Measurements from ENCODE around the gene DHX36.

The DHX36 gene, protein sequence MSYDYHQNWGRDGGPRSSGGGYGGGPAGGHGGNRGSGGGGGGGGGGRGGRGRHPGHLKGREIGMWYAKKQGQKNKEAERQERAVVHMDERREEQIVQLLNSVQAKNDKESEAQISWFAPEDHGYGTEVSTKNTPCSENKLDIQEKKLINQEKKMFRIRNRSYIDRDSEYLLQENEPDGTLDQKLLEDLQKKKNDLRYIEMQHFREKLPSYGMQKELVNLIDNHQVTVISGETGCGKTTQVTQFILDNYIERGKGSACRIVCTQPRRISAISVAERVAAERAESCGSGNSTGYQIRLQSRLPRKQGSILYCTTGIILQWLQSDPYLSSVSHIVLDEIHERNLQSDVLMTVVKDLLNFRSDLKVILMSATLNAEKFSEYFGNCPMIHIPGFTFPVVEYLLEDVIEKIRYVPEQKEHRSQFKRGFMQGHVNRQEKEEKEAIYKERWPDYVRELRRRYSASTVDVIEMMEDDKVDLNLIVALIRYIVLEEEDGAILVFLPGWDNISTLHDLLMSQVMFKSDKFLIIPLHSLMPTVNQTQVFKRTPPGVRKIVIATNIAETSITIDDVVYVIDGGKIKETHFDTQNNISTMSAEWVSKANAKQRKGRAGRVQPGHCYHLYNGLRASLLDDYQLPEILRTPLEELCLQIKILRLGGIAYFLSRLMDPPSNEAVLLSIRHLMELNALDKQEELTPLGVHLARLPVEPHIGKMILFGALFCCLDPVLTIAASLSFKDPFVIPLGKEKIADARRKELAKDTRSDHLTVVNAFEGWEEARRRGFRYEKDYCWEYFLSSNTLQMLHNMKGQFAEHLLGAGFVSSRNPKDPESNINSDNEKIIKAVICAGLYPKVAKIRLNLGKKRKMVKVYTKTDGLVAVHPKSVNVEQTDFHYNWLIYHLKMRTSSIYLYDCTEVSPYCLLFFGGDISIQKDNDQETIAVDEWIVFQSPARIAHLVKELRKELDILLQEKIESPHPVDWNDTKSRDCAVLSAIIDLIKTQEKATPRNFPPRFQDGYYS

DNA sequence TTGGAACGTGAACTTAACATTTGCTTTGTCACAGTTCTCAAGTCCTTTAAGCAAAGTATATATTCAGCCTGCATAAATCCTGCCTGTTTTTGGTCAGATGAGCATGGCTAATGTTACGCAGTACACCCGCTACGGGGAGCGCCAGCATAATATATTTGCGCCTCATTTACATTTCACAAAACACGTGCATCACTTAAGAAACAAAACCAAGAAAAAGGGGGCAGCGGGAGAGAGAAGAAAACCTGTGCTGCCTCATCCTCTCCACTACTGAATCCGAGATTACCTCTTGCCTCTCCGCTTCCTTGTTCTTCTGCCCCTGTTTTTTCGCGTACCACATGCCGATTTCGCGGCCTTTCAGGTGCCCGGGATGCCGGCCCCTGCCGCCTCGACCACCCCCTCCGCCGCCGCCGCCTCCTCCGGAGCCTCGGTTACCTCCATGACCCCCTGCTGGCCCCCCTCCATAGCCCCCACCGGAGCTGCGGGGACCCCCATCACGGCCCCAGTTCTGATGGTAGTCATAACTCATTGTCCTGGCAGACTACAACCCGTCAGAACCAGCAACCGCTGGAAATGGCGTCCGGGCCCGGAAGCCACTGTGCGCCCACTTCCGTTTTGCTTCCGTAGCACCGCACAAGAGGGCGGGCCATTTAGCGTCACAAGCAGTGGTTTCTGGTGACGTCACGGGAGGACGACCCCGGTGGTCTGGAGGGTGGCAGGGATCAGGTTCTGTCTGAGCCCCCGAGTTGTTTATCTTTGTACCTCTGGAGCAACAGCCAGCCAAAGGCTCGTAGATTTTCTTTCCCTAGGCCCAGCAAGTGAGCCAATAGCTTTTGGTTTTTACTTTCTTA, at the start of gene DHX36:
TSS of gene DHX36 (minus strand) at position 597 of the 848 bp plus-strand sequence. CDS start at position 526, 71 bp downstream.
- TF ChIP-seq, protein P1, sequence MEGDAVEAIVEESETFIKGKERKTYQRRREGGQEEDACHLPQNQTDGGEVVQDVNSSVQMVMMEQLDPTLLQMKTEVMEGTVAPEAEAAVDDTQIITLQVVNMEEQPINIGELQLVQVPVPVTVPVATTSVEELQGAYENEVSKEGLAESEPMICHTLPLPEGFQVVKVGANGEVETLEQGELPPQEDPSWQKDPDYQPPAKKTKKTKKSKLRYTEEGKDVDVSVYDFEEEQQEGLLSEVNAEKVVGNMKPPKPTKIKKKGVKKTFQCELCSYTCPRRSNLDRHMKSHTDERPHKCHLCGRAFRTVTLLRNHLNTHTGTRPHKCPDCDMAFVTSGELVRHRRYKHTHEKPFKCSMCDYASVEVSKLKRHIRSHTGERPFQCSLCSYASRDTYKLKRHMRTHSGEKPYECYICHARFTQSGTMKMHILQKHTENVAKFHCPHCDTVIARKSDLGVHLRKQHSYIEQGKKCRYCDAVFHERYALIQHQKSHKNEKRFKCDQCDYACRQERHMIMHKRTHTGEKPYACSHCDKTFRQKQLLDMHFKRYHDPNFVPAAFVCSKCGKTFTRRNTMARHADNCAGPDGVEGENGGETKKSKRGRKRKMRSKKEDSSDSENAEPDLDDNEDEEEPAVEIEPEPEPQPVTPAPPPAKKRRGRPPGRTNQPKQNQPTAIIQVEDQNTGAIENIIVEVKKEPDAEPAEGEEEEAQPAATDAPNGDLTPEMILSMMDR (IDR thresholded peaks at IDR 0.05; ENCODE audit: borderline replicate concordance, control extremely low read depth, extremely low read depth, insufficient read depth, missing control alignments) = no peak
- in situ Hi-C loops (cut with MboI; ENCODE audit: low sequenced_read_pairs, unreplicated experiment) = loop anchor here (25.0 kb wide), 1 partner anchor 1563 kb away; no protein-coding TSS in a partner anchor
- DNase-seq (ENCODE audit: low spot score) = peak; percentile 87

DNA sequence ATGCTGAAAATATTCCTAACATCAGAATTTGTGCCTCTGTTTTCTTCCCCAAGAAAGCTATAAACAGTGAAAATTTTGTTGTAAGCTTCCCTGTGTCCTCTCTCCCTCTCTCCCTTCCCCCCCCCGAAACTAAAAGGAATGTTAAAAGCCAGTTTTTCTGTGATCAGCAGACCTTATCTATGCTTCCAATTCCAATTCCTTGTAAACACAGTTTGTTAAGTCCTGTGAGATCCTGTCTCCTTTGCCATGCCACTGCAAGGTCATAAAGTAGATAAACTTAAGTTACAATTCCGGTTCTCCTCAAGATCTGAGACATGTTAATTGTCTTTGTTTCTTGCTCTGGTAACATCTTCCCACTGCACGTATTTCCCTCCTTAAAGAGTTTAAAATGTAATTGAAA, 42.9 kb upstream of the DHX36 start:
- no peak for DNase-seq (ENCODE audit: low spot score)
- in situ Hi-C loops (cut with MboI; ENCODE audit: low sequenced_read_pairs, unreplicated experiment) = no loop called here
- TF ChIP-seq, protein P1 (IDR thresholded peaks at IDR 0.05; ENCODE audit: borderline replicate concordance, control extremely low read depth, extremely low read depth, insufficient read depth, missing control alignments) = no peak

DNA sequence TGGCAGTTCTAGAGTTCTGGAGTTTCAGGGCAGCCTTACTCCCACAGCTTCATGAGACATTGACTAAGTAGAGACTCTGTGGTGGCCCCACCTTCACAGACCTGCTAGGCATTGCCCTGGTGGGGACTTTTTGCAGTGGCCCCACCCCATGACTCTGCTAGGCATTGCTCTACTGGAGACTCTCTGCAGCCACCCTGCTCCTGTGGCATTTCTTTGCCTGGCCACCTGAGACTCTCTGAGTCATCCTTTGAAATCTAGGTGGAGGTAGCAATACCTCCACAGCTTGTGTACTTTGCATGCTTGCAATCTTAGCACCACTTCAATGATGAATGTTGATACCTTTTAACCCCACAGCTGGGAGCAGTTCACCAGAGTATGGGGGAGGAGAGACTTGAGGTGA, 40.6 kb upstream of the DHX36 start:
- no peak for DNase-seq (ENCODE audit: low spot score)
- in situ Hi-C loops (cut with MboI; ENCODE audit: low sequenced_read_pairs, unreplicated experiment) = no loop called here
- TF ChIP-seq, protein P1 (IDR thresholded peaks at IDR 0.05; ENCODE audit: borderline replicate concordance, control extremely low read depth, extremely low read depth, insufficient read depth, missing control alignments) = no peak

DNA sequence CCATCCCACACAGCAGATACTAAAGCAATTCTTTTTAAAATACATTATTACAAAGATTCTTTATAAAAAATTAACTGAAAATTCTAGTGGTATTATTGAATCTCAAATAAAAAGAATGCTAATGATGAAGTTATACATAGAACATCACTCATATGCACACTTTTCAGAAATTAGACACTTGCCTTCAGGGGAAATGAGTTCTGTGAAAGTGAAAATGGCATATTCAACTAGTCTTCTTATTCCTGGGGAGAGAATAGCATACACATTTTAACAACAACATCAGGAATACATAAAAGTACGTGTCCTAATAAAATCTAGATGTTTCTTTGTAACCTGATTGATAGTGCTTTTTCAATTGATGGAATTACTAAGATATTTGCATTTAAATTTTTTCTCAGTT, 36.8 kb upstream of the DHX36 start:
- TF ChIP-seq, protein P1 (IDR thresholded peaks at IDR 0.05; ENCODE audit: borderline replicate concordance, control extremely low read depth, extremely low read depth, insufficient read depth, missing control alignments) = no peak
- DNase-seq (ENCODE audit: low spot score) = no peak
- in situ Hi-C loops (cut with MboI; ENCODE audit: low sequenced_read_pairs, unreplicated experiment) = no loop called here

DNA sequence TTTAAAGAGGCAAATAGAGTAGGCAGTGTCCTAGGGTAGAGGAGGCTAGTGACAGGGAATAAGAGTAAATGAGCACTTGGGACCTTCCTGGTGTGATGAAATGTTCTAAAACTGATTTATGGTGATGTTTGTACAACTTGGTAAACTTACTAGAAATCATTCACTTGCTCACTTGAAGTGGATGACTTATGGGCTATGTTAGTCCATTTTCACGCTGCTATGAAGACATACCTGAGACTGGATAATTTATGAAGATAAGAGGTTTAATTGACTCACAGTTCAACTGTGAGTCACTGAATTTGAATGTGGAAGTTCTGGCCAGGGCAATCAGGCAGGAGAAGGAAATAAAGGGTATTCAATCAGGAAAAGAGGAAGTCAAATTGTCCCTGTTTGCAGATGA, 31.7 kb upstream of the DHX36 start:
- no peak for DNase-seq (ENCODE audit: low spot score)
- TF ChIP-seq, protein P1 (IDR thresholded peaks at IDR 0.05; ENCODE audit: borderline replicate concordance, control extremely low read depth, extremely low read depth, insufficient read depth, missing control alignments) = no peak
- in situ Hi-C loops (cut with MboI; ENCODE audit: low sequenced_read_pairs, unreplicated experiment) = no loop called here
